Keratinocyte (primary cell): ENCODE results near the gene ERC2. TPM values are rescaled to one million over a fixed set of nuclear protein-coding genes. Genes with fewer than 3 reads are reported as not detected.

ENCODE experiments used
- DNase-seq: peaks from one replicate; pipeline ENCODE4 v3.0.0-alpha.2; 2011; ENCODE audit warnings: low read depth, missing footprints, low spot score
- FAIRE-seq: peaks from 2 replicates; lab custom pipeline; 2011; peaks lifted over from hg19 to GRCh38; lab: Jason Lieb, UNC
- H2AFZ ChIP-seq: 2 replicates; pipeline ENCODE4 v1.6.0; 2012; ENCODE audit warnings: low read length, control low read depth, inconsistent platforms; ENCODE audit not compliant: control insufficient read depth
- H3K27ac ChIP-seq: 2 replicates; pipeline ENCODE4 v1.5.1; 2011; ENCODE audit warnings: low read length; ENCODE audit not compliant: control insufficient read depth, insufficient read depth
- H3K27me3 ChIP-seq: 3 replicates; pipeline ENCODE4 v1.6.0; 2011; ENCODE audit warnings: low read length; ENCODE audit not compliant: control insufficient read depth, insufficient read depth; ENCODE audit errors: extremely low read depth
- H3K36me3 ChIP-seq, 2 experiments: 2 replicates in 1 of 2; 3 replicates in 1 of 2; pipeline ENCODE4 v1.5.1; 2011; ENCODE audit warnings: low read length in 2 of 2, mild to moderate bottlenecking in 1 of 2; ENCODE audit not compliant: control insufficient read depth in 2 of 2, insufficient read depth in 2 of 2; ENCODE audit errors: extremely low read depth in 1 of 2
- H3K4me1 ChIP-seq: 3 replicates; pipeline ENCODE4 v1.5.1; 2011; ENCODE audit warnings: low read length; ENCODE audit not compliant: control insufficient read depth, insufficient read depth; ENCODE audit errors: extremely low read depth
- H3K4me2 ChIP-seq: 3 replicates; pipeline ENCODE4 v1.6.0; 2011; ENCODE audit warnings: low read depth, low read length; ENCODE audit not compliant: control insufficient read depth, insufficient read depth; ENCODE audit errors: extremely low read depth
- H3K4me3 ChIP-seq, 3 experiments: fragments of 200-600 bp in 1 of 3; sonication (generic) in 1 of 3; 2 replicates in 2 of 3; 3 replicates in 1 of 3; pipeline ENCODE4 v1.5.1; 2011 to 2016; ENCODE audit warnings: low read length in 3 of 3, mild to moderate bottlenecking in 3 of 3, control low read depth in 2 of 3, inconsistent platforms in 1 of 3, low read depth in 1 of 3, mixed read lengths in 1 of 3, mixed run types in 1 of 3, moderate library complexity in 1 of 3; ENCODE audit not compliant: control insufficient read depth in 2 of 3, insufficient read depth in 2 of 3; ENCODE audit errors: extremely low read depth in 1 of 3
- H3K79me2 ChIP-seq: 2 replicates; pipeline ENCODE4 v1.6.0; 2012; ENCODE audit warnings: low read length; ENCODE audit not compliant: control insufficient read depth, insufficient read depth
- H3K9ac ChIP-seq: 3 replicates; pipeline ENCODE4 v1.6.0; 2011; ENCODE audit warnings: low read length; ENCODE audit not compliant: control insufficient read depth, insufficient read depth; ENCODE audit errors: extremely low read depth
- H3K9me1 ChIP-seq: 3 replicates; pipeline ENCODE4 v1.6.0; 2011; ENCODE audit warnings: low read length; ENCODE audit not compliant: control insufficient read depth, insufficient read depth; ENCODE audit errors: extremely low read depth
- H3K9me3 ChIP-seq: 2 replicates; pipeline ENCODE4 v1.5.1; 2012; ENCODE audit warnings: low read depth, low read length; ENCODE audit not compliant: control insufficient read depth
- H4K20me1 ChIP-seq: 3 replicates; pipeline ENCODE4 v1.6.0; 2011; ENCODE audit warnings: low read length; ENCODE audit not compliant: control insufficient read depth, insufficient read depth; ENCODE audit errors: extremely low read depth
- EZH2 ChIP-seq: IDR thresholded peaks from one replicate; pipeline ENCODE4 v1.6.1; 2012; ENCODE audit warnings: inconsistent platforms, mild to moderate bottlenecking, low read length, moderate library complexity
- dilution Hi-C: fragments of 300-500 bp; cut with MboI; formaldehyde crosslinking; loops from one replicate; pipeline ENCODE4 v1.7.0; 2020; ENCODE audit warnings: low sequenced_read_pairs; ENCODE audit not compliant: extremely low pct_ligation_motif_present
- polyA plus RNA-seq, 5 experiments: library from polyadenylated mRNA; depleted of rRNA in 3 of 5; stranded (reverse) in 3 of 5; stranded (forward) in 1 of 5; unstranded in 1 of 5; fragments of >200 nt; gene quantifications; 1 replicate in 1 of 5; 2 replicates in 3 of 5; 3 replicates in 1 of 5; pipeline versions ENCODE4 v1.2.1 to v1.2.3, GENCODE V29; 2011 to 2012; ENCODE audit warnings: missing spikeins in 2 of 5, low read depth in 1 of 5, low replicate concordance in 1 of 5
- TF ChIP-seq, protein P1 (sequence below), 3 experiments: IDR thresholded peaks in 1 of 3; conservative IDR thresholded peaks in 1 of 3; optimal IDR thresholded peaks in 1 of 3; 2 replicates in 2 of 3; 3 replicates in 1 of 3; pipeline versions ENCODE3 to v1.5.1; 2011; ENCODE audit warnings: low read length in 3 of 3, mild to moderate bottlenecking in 3 of 3, moderate library complexity in 2 of 3, control low read depth in 1 of 3, inconsistent platforms in 1 of 3; ENCODE audit not compliant: insufficient read depth in 2 of 3; ENCODE audit errors: extremely low read depth in 1 of 3

Gene ERC2
- polyA plus RNA-seq, 1 donor (not counting 4 experiments of a cell fraction or from before 2014, with no cell fraction given) = 0.08 TPM

DNA sequence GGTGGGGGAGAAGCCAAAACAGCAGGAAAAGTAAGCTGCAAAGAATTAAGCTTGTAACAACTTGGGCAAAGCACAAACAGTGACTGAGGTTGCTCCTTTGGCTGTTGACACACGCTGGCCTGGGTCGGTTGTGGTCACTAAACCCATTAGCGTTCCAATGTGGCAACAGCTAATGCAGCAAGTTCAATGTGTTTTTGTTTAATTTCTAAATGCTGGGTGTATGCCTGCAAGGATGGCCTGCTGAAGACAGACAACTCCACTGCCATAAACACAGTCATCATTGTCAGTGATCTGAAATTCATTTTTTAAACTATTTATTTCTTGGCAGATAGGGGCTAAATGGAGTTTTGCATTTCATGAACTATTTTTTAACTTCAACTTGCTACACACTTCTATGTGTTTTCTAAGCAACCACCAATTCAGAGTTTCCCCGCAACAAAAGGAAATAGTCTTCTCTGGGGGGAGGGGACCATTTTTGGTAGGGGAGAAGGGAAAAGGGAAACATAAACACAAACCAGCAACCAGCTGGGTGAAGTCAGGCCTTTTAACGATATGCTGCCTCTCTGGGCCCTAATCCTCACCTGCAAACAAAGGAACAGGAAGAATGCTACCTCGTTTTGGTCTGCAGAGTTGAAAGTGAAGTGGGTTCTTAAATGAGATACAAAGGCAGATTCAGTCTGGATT lies 946.4 kb downstream of the ERC2 start:
- no peaks in the 10 kb centered on the region for H3K9me1 ChIP-seq
- dilution Hi-C loops = no loop called here
- no peak overlapping the region for H3K27ac ChIP-seq
- peak overlapping the region; percentile 33 for H3K4me2 ChIP-seq
- H3K9ac ChIP-seq = no peak overlapping the region
- H3K27me3 ChIP-seq = no peaks in the 10 kb centered on the region
- TF ChIP-seq, protein P1, sequence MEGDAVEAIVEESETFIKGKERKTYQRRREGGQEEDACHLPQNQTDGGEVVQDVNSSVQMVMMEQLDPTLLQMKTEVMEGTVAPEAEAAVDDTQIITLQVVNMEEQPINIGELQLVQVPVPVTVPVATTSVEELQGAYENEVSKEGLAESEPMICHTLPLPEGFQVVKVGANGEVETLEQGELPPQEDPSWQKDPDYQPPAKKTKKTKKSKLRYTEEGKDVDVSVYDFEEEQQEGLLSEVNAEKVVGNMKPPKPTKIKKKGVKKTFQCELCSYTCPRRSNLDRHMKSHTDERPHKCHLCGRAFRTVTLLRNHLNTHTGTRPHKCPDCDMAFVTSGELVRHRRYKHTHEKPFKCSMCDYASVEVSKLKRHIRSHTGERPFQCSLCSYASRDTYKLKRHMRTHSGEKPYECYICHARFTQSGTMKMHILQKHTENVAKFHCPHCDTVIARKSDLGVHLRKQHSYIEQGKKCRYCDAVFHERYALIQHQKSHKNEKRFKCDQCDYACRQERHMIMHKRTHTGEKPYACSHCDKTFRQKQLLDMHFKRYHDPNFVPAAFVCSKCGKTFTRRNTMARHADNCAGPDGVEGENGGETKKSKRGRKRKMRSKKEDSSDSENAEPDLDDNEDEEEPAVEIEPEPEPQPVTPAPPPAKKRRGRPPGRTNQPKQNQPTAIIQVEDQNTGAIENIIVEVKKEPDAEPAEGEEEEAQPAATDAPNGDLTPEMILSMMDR (optimal IDR thresholded peaks at IDR 0.05 in 1 of 3, IDR thresholded peaks at IDR 0.05 in 1 of 3, conservative IDR thresholded peaks at IDR 0.05 in 1 of 3; ENCODE audit: extremely low read depth in 1 of 3, insufficient read depth in 2 of 3, low read length in 3 of 3) = no peak
- TF ChIP-seq EZH2 = no peak
- FAIRE-seq (no peak), DNase-seq (no peak)
- no peaks in the 10 kb centered on the region for H3K9me3 ChIP-seq
- no peaks in the 10 kb centered on the region for H3K79me2 ChIP-seq
- no peaks in the 10 kb centered on the region for H3K36me3 ChIP-seq
- no peak overlapping the region for H3K4me3 ChIP-seq
- no peak overlapping the region for H2AFZ ChIP-seq
- H4K20me1 ChIP-seq = no peaks in the 10 kb centered on the region
- H3K4me1 ChIP-seq = peaks cover 45% of the 10 kb centered on the region

DNA sequence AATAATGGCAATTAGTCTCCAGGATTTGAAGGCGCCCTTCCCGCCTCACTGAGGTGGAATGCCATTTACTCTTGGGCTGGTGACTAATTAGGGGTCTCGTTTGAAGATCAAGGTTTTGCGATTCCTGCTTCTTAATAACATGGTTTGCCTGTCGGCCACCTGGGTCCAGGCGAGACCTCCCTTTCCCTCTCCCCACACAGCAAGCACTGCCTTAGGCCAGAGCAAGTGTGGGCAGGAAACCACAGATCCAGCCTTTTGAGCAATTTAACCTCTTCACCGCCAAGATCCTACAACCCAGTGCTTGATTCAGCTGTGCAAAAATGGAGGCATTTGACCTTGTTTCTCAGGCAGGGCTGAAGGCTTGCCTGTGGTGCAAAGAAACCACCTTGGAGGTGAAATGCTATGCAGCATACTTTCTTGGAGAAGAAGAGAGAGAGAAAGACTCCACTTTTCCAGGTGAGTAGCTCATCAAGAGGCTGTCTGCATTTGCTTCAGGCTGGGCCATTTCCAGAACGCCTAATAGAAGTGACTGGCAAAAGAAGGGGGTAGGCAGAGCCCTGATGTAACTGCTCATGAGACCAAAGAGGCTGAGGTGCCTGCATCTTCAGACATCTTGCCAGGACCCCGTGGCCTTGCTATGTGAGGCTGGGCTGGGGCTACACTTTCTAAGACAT lies 947.1 kb downstream of the ERC2 start:
- no peaks in the 10 kb centered on the region for H4K20me1 ChIP-seq
- H3K27me3 ChIP-seq = no peaks in the 10 kb centered on the region
- H3K4me1 ChIP-seq = peaks cover 45% of the 10 kb centered on the region
- no peak for TF ChIP-seq EZH2
- TF ChIP-seq, protein P1 (optimal IDR thresholded peaks at IDR 0.05 in 1 of 3, IDR thresholded peaks at IDR 0.05 in 1 of 3, conservative IDR thresholded peaks at IDR 0.05 in 1 of 3; ENCODE audit: extremely low read depth in 1 of 3, insufficient read depth in 2 of 3, low read length in 3 of 3) = no peak
- no peak overlapping the region for H3K4me3 ChIP-seq
- H2AFZ ChIP-seq = no peak overlapping the region
- no peaks in the 10 kb centered on the region for H3K9me1 ChIP-seq
- H3K79me2 ChIP-seq = no peaks in the 10 kb centered on the region
- dilution Hi-C loops = no loop called here
- H3K36me3 ChIP-seq = no peaks in the 10 kb centered on the region
- H3K4me2 ChIP-seq = peak overlapping the region; percentile 33
- DNase-seq (no peak), FAIRE-seq (peak; percentile 56)
- H3K27ac ChIP-seq = no peak overlapping the region
- no peak overlapping the region for H3K9ac ChIP-seq
- H3K9me3 ChIP-seq = no peaks in the 10 kb centered on the region
